G401 (cell line): Measurements from ENCODE around the gene MUSTN1. TPM values are rescaled to one million over a fixed set of nuclear protein-coding genes. Genes with fewer than 3 reads are reported as not detected.

ENCODE experiments used
- DNase-seq: peaks from one replicate; pipeline ENCODE4 v3.0.0-alpha.2; 2015; ENCODE audit warnings: low spot score
- in situ Hi-C: cut with HindIII; loops from 2 replicates; pipeline ENCODE4 v1.10.0; 2016; ENCODE audit warnings: low sequenced_read_pairs, mixed read lengths
- total RNA-seq: library from RNA; depleted of rRNA; stranded (reverse); fragments of >200 nt; shearing (Covaris generic); gene quantifications from 2 replicates; pipeline ENCODE4 v1.2.3, GENCODE V29; 2014

Gene MUSTN1
- total RNA-seq, 1 experiment from 2014 or later: not detected

- in situ Hi-C loops: no loop called here
- no peak for DNase-seq
Observed at GRCh38 chr3:52813810-52814209, 21.0 kb downstream of the MUSTN1 start.

DNA sequence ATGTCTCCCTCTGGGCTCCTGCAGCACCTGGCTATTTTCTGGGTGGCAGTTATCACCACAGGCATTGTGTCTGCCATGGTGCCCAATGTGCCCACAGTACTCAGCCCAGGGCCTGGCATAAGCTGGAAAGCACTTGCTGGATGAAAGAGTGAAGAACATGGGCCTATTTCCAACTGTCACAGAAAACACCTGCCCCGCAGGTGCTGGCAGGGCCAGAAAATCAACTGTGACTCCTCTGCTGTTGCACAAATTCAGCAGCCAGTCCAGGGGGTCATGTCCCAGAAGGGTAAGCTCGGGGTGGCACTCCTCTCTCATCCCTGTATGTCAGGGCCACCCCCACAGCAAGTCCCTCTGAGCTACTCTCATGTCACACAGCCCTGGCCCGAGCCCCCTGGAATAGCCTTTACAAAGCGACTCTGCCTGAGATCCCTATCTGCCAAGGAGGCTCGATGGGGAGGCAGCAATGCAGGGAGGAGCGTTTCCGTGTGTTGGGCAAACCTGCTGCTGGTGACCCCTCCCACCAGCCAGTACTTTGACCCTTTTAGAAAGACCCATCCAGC lies 23.3 kb downstream of the MUSTN1 start:
- DNase-seq: peak; percentile 64
- in situ Hi-C loops: no loop called here

- in situ Hi-C loops: no loop called here
Observed at GRCh38 chr3:52810923-52811322, 23.9 kb downstream of the MUSTN1 start.

DNA sequence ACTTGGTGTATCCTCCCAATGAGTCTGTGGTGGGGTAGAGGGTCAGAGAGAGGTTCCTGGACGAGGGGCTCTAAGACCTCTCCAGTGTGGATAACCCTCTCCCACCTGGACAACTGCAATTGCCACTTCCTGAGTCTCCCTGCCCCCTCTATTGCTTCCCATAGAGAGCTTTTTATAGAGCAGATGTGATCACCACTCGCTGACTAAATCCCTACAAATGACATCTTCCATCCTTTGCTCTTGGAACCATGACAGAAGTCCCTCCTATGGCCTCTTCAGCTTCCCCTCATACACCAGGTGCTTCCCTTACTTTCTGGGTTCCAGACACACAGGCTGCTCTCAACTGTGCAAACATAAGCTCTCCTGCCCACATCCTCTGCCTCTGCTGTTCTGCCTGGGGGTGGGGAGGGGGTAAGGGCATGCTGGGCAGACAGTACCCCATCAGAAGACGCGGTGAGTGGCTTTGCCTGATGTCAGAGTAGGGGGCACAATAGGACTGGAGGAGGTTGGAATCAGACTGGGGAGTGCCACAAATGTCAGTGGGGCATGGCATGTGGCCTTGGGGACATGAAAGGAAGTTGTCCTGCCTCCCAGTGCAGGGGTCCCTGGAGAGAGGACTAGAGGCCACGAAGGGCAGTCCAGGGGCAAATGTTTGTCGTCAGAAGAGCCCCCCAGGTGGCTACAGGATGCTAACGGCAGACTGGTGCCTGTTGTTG lies 25.0 kb downstream of the MUSTN1 start:
- in situ Hi-C loops: no loop called here
- no peak for DNase-seq

More at GRCh38 chr3:52810923-52811322, 23.9 kb downstream of the MUSTN1 start:
- peak; percentile 55 for DNase-seq

- DNase-seq: no peak
- in situ Hi-C loops: no loop called here
Observed at GRCh38 chr3:52809149-52809548, 25.7 kb downstream of the MUSTN1 start.

DNA sequence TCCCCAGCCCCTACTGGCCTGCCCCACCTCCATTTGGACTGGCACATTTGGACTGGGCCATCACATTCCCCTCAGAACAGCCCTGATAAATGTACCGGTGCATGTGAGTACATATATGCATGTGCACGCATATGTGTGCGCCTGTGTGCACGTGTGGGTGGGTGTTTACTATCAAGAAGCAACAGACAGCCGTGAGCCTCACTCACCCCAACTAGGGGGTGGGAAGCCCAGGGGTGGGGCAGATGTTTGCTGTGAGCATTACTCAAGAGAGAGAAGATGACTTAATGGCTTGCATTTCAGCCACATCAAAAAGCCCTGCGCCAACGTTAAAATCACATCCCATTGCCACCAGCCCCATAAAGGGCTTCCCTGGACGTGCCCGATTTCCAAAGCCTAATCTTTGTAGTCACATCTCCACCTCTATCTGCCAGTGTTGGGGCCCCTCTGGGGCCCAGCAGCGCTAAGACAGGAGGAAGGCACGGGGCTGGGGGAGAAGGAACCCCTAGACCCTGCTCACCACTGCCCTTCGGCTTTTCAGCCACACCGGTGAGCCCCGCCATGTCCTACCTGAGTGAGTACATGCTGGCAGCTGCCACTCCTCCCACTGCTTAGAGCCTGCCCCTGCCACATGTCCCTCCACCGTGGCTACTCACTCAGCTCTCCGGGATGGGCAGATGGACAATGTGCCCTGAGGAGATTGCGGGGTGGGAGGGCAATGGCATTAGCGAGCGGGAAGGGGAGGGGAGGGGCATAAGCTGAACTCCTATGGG lies 29.4 kb downstream of the MUSTN1 start:
- in situ Hi-C loops: no loop called here
- DNase-seq: peak; percentile 21

GRCh38 chr3:52801839-52802238 lies 33.0 kb downstream of the MUSTN1 start:
- DNase-seq: no peak
- in situ Hi-C loops: no loop called here

DNA sequence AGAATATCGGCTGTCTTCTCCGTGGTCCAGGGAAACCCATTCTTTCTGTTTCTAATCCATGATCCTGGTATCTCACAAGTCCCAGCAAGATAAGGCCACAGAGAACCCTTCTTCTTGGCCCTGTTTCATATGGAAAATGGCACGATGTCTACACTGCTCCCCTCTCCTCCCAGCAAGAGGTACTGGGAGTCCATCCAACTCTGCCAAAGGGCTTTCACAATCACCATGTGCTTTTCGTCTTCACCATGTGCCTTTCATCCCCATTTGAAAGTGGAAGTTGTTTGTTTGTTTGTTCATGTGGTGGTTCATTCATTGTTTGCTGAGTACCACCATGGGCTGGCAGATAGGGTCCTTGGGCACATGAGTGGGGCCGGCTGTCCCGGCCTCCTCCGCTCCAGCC lies 34.7 kb downstream of the MUSTN1 start:
- in situ Hi-C loops: no loop called here
- no peak for DNase-seq

DNA sequence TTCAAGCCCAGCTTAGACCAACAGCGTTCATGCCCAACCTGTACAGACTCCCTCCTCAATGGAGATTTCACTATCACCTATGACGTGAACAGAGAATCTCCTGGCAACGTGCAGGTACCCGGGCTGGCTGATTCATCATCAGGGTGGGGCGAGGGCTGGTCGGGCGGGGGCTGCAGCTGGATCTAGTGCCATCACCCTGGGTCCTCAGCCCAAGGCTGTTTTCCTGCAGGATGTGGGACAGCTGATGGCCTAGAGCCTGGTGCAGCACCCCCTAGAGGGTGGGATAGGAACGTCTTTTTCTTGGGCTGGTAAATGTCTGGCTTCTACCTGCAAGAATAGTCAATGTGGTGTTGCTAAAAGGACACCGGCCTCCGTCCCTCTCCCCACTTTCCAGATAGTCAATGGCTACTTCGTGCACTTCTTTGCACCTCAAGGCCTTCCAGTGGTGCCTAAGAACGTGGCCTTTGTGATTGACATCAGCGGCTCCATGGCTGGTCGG lies 35.8 kb downstream of the MUSTN1 start:
- in situ Hi-C loops: no loop called here
- DNase-seq: peak; percentile 8

- DNase-seq: no peak
- in situ Hi-C loops: no loop called here
Observed at GRCh38 chr3:52798376-52798977, 36.3 kb downstream of the MUSTN1 start.

DNA sequence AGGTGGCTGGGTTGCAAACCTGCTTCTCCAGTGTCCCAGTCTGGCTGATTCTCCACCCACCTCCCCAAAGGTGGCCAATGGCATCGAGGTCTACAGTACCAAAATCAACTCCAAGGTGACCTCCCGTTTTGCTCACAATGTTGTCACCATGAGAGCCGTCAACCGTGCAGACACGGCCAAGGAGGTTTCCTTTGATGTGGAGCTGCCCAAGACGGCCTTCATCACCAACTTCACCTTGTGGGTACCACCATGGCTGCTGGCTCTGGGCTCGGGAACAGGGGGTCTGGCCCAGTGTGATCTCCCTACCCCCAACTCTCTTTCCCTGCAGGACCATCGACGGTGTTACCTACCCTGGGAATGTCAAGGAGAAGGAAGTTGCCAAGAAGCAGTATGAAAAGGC lies 38.4 kb downstream of the MUSTN1 start:
- in situ Hi-C loops: no loop called here
- no peak for DNase-seq

- in situ Hi-C loops: no loop called here
- DNase-seq: no peak
Observed at GRCh38 chr3:52795298-52795900, 39.4 kb downstream of the MUSTN1 start.

GRCh38 chr3:52794612-52795099 lies 40.2 kb downstream of the MUSTN1 start, which contains the start of gene ITIH3:
Gene ITIH3, plus strand, starts transcription at chr3:52794796. Its CDS starts 8 bp downstream, at chr3:52794804.
- in situ Hi-C loops: no loop called here
- DNase-seq: no peak

GRCh38 chr3:52793702-52794611 lies 40.9 kb downstream of the MUSTN1 start:
- no peak for DNase-seq
- in situ Hi-C loops: no loop called here

- DNase-seq: peak; percentile 17
- in situ Hi-C loops: no loop called here
Observed at GRCh38 chr3:52792961-52793695, 41.7 kb downstream of the MUSTN1 start.

GRCh38 chr3:52792413-52792812 lies 42.4 kb downstream of the MUSTN1 start:
- no peak for DNase-seq
- in situ Hi-C loops: no loop called here

GRCh38 chr3:52791928-52792327 lies 42.9 kb downstream of the MUSTN1 start:
- DNase-seq: no peak
- in situ Hi-C loops: no loop called here

DNA sequence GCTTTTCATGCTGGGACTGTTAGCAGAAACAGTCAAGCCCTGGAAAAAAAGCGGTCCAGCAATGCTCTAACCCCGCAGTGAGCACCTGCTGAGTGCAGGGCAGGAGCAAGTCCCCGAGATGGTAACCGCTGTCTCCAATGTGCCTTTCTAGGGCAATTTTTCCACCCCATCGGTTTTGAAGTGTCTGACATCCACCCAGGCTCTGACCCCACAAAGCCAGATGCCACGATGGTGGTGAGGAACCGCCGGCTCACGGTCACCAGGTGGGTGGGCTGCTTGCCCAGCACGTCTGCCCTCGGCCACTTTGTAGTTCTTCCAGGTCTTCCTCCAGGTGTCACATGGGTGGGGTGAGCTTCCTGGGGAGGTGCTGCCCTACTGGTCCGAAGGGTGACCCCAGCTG lies 43.5 kb downstream of the MUSTN1 start:
- in situ Hi-C loops: no loop called here

More for the DNA sequence above, 43.5 kb downstream of the MUSTN1 start:
- DNase-seq: no peak
